Prostate gland (tissue), 2 donors: ENCODE results near the gene KIAA1191.

Experiments
- CTCF ChIP-seq, 4 experiments: fragments of 200-600 bp in 2 of 4; fragments of 450-650 bp in 2 of 4; sonication (generic) in 2 of 4; IDR thresholded peaks; 1 replicate in 3 of 4; 2 replicates in 1 of 4; pipeline ENCODE4 v1.5.1; 2016 to 2019; ENCODE audit warnings: antibody characterized with exemption in 4 of 4, mild to moderate bottlenecking in 2 of 4, moderate library complexity in 2 of 4
- POLR2A ChIP-seq: fragments of 450-650 bp; IDR thresholded peaks from one replicate; pipeline ENCODE4 v1.6.1; 2016; ENCODE audit warnings: antibody characterized with exemption, mild to moderate bottlenecking
- POLR2AphosphoS5 ChIP-seq: sonication (generic); formaldehyde crosslinking; IDR thresholded peaks from one replicate; pipeline ENCODE4 v1.6.1; 2017; ENCODE audit warnings: antibody characterized with exemption

GRCh38 chr5:176362233-176362490 is 598 bp upstream of the KIAA1191 start:
- TF ChIP-seq CTCF (IDR thresholded peaks at IDR 0.05) (no peak), POLR2AphosphoS5 (no peak), POLR2A (no peak)
